ENCODE data around the gene DCN.

The DCN gene

GRCh38 chr12:91140026-91140931 is 42.3 kb downstream of the DCN start:
- Histone ChIP-seq H3K4me3 (ENCODE audit: low read depth, low read length, poor library complexity, severe bottlenecking) (no peak overlapping the region), H4K20me1 (ENCODE audit: insufficient read depth, low read length) (no peaks in the 10 kb centered on the region), H3F3A (ENCODE audit: insufficient read depth, low read length) (no peaks in the 10 kb centered on the region), H3K27ac (ENCODE audit: low read depth, low read length, poor library complexity, severe bottlenecking) (no peak overlapping the region), H3K27me3 (ENCODE audit: insufficient read depth, low read length) (no peaks in the 10 kb centered on the region), H3K4me1 (ENCODE audit: insufficient read depth, low read length, severe bottlenecking) (no peaks in the 10 kb centered on the region), H3K4me2 (ENCODE audit: low read length) (no peak overlapping the region), H3K79me2 (ENCODE audit: insufficient read depth, low read length) (no peaks in the 10 kb centered on the region), H2AFZ (ENCODE audit: low read length) (no peak overlapping the region), H3K9ac (ENCODE audit: low read length) (no peak overlapping the region), H3K36me3 (ENCODE audit: insufficient read depth, low read length) (no peaks in the 10 kb centered on the region), H3K9me2 (ENCODE audit: low read depth, low read length) (no peaks in the 10 kb centered on the region), H3K9me3 (ENCODE audit: low read length) (no peaks in the 10 kb centered on the region)
- TF ChIP-seq CTCF (IDR thresholded peaks at IDR 0.05; ENCODE audit: low read length) (no peak), EZH2 (IDR thresholded peaks at IDR 0.05; ENCODE audit: borderline replicate concordance, low read length) (no peak)

GRCh38 chr12:91139286-91139685 is 43.3 kb downstream of the DCN start:
- no peak for TF ChIP-seq CTCF (IDR thresholded peaks at IDR 0.05; ENCODE audit: low read length)
- TF ChIP-seq EZH2 (IDR thresholded peaks at IDR 0.05; ENCODE audit: borderline replicate concordance, low read length), result no peak
- Histone ChIP-seq H4K20me1 (ENCODE audit: insufficient read depth, low read length) (no peaks in the 10 kb centered on the region), H3K36me3 (ENCODE audit: insufficient read depth, low read length) (no peaks in the 10 kb centered on the region), H3F3A (ENCODE audit: insufficient read depth, low read length) (no peaks in the 10 kb centered on the region), H3K9me3 (ENCODE audit: low read length) (no peaks in the 10 kb centered on the region), H3K27ac (ENCODE audit: low read depth, low read length, poor library complexity, severe bottlenecking) (no peak overlapping the region), H3K9ac (ENCODE audit: low read length) (no peak overlapping the region), H3K79me2 (ENCODE audit: insufficient read depth, low read length) (no peaks in the 10 kb centered on the region), H3K4me1 (ENCODE audit: insufficient read depth, low read length, severe bottlenecking) (no peaks in the 10 kb centered on the region), H3K4me3 (ENCODE audit: low read depth, low read length, poor library complexity, severe bottlenecking) (no peak overlapping the region), H3K27me3 (ENCODE audit: insufficient read depth, low read length) (no peaks in the 10 kb centered on the region), H3K4me2 (ENCODE audit: low read length) (no peak overlapping the region), H2AFZ (ENCODE audit: low read length) (no peak overlapping the region), H3K9me2 (ENCODE audit: low read depth, low read length) (no peaks in the 10 kb centered on the region)

DNA sequence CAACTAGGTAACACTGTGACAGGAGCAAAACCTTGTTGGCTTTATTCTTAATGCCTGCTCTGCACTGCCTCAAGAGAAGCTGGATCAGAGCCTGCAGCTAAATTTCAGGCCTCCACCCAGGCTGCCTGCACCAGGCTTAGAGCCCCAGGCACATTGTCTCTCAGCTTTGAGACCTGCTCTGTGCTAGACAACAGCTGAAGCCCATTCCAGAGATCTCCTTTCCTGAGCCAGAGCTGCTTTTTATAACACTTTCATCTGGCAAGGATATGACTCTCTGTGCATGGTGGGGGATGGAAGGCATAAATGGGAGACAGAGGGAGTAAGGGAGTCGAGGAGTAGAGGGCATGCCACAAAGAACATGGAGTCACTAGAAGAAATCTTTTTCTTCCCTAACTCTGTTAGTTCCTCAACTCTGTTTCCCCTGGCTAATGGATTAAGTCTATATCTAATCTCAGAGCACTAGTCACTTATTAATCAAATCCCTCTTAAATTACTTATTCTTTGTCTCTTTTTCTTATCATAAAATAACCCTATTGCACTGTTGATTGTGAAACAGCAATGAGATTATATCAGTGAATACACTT is 44.2 kb downstream of the DCN start:
- no peaks in the 10 kb centered on the region for H3K4me1 ChIP-seq (ENCODE audit: insufficient read depth, low read length, severe bottlenecking)

More for the DNA sequence above, 44.2 kb downstream of the DCN start:
- no peak overlapping the region for H3K4me2 ChIP-seq (ENCODE audit: low read length)
- H3K27me3 ChIP-seq (ENCODE audit: insufficient read depth, low read length), result no peaks in the 10 kb centered on the region
- no peaks in the 10 kb centered on the region for H3F3A ChIP-seq (ENCODE audit: insufficient read depth, low read length)
- no peaks in the 10 kb centered on the region for H3K9me3 ChIP-seq (ENCODE audit: low read length)
- no peaks in the 10 kb centered on the region for H3K36me3 ChIP-seq (ENCODE audit: insufficient read depth, low read length)
- H4K20me1 ChIP-seq (ENCODE audit: insufficient read depth, low read length), result no peaks in the 10 kb centered on the region
- no peaks in the 10 kb centered on the region for H3K79me2 ChIP-seq (ENCODE audit: insufficient read depth, low read length)
- H3K27ac ChIP-seq (ENCODE audit: low read depth, low read length, poor library complexity, severe bottlenecking), result no peak overlapping the region
- no peak overlapping the region for H3K9ac ChIP-seq (ENCODE audit: low read length)
- H2AFZ ChIP-seq (ENCODE audit: low read length), result no peak overlapping the region
- H3K9me2 ChIP-seq (ENCODE audit: low read depth, low read length), result no peaks in the 10 kb centered on the region
- H3K4me3 ChIP-seq (ENCODE audit: low read depth, low read length, poor library complexity, severe bottlenecking), result no peak overlapping the region
- TF ChIP-seq EZH2 (IDR thresholded peaks at IDR 0.05; ENCODE audit: borderline replicate concordance, low read length) (no peak), CTCF (IDR thresholded peaks at IDR 0.05; ENCODE audit: low read length) (no peak)
